Embryonic facial prominence (tissue), 1 donor: ENCODE results near the gene GTF2IRD1.
"Not testable (repeated sequence)": the region's sequence is repeated elsewhere in the genome, so short reads cannot be mapped to it uniquely, and the experiment has no call there.

Experiments
- DNase-seq: peaks from one replicate; pipeline ENCODE4 v3.0.0-alpha.2; 2016; ENCODE audit errors: extremely low spot score

Gene GTF2IRD1

DNA sequence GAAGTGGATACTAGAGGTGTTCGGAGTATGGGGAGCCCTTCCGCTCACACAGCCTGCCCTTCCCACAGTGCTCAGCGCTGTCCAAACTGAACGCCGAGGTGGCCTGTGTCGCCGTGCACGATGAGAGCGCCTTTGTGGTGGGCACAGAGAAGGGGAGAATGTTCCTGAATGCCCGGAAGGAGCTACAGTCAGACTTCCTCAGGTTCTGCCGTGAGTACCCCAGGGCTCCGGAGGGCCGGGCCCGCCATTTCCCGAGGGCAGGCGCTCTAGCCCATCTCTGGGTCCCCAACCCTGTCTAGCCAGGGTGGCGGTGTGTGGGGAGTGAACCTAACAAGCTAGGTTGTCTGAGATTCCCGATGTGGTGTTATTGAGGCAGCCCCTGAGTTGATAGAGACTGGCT is 59.1 kb downstream of the GTF2IRD1 start:
- DNase-seq = no peak

- no peak for DNase-seq
These were observed 60.5 kb downstream of the GTF2IRD1 start for GRCh38 chr7:74514131-74514591.

GRCh38 chr7:74515276-74515675 is 61.6 kb downstream of the GTF2IRD1 start:
- no peak for DNase-seq

DNA sequence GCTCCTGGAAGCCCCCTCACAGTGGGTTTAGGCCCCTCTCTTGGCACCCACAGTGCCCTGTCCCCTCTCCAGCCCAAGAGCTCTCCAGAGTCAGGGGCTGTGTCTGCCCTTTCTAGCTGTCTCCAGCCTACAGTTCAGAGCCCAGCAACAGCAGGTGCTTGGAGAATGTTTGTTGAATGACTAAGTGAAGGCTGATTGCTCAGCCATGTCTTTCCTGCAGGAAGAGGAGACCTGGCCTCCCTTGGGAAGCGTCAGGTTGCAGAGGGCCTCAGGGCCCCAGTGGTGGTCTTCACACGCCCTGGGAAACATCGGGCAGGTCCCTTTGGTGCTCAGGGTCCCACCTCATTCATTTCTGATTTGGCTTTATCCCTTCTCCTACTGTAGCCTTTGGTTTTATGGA is 62.5 kb downstream of the GTF2IRD1 start:
- DNase-seq = no peak

- DNase-seq = no peak
These were observed 64.3 kb downstream of the GTF2IRD1 start for GRCh38 chr7:74518041-74518440.

DNA sequence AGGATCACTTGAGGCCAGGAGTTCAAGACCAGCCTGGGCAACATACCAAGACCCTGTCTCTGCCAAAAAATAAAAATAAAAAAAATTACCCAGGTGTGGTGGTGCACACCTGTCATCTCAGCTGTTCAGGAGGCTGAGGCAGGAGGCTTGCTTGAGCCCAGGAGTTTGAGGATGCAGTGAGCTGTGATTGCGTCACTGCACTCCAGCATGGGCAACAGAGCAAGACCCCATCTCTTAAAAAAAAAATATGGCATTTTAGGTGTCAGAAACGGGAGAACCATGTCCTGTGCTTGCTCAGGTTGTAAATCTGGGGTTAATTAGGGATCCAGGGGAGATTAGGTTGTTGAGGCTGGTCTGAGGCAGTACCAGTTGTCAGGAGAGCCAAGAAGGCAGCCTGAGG is 64.9 kb downstream of the GTF2IRD1 start:
- DNase-seq = no peak

- DNase-seq = no peak
These were observed 65.7 kb downstream of the GTF2IRD1 start for GRCh38 chr7:74519395-74519794.

GRCh38 chr7:74521855-74522254 is 68.1 kb downstream of the GTF2IRD1 start:
- DNase-seq = no peak

DNA sequence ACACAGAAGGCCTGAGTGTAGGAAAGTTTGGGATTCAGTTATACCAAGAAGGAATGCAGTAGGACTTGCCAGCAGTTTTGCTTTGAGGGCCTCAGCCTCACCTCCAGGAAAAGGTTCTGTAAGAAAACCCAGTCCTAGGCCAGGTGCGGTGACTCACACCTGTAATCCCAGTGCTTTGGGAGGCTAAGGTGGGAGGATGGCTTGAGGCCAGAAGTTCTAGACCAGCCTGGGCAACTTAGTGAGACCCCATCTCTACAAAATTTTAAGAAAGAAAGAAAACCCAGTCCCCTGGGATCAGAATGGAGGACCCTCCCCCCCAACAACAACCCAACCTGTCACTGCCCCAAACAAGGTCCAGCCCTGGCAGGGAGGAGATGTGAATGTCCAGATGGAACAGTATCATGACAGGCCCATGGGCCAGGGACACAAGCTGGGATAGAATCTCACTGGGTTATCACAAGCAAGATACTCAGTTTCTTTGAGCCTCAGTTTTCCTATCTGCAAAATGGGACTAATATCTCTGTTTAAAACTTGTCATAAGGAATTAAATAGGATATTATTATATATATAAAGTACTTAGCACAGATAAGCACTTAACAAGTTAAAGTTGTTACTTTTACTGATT is 68.7 kb downstream of the GTF2IRD1 start:
- DNase-seq = no peak

DNA sequence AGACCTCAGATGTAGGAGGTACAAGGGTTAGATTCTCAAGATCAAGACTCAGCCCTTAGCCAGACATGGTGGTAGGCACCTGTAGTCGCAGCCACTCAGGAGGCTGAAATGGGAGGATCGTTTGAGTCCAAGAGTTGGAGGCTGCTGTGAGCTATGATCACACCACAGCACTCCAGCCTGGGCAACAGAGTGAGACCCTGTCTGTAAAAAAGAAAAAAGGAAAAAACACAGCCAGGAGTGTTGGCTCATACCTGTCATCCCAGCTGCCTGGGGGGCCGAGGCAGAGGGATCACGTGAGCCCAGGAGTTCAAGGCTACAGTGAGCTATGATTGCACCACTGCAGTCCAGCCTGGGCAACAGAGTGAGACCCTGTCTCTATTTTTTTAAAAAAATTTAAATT is 69.3 kb downstream of the GTF2IRD1 start:
- no peak for DNase-seq

- no peak for DNase-seq
These were observed 71.4 kb downstream of the GTF2IRD1 start for GRCh38 chr7:74525140-74525539.

- no peak for DNase-seq
These were observed 72.2 kb downstream of the GTF2IRD1 start for GRCh38 chr7:74525881-74526280.

DNA sequence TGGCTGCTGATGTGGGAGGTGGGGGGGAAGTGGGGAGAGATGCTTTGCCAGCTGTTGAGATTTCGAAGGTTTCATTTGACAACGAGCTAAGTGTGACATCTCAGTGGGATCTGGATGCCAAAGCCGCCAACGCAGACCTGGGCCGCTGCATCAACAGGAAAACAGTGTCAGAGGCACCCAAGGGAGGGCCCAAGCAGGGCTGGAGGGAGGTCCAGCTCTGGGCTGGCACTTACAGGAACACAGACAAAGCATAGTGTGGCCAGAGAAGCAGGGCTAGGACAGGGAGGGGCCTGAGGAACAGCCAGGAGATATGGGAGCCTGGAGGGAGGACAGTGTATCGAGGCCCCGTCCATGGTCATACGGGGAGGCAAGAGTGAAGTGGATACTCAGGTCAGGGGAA is 73.1 kb downstream of the GTF2IRD1 start:
- DNase-seq = no peak

GRCh38 chr7:74527842-74528241 is 74.1 kb downstream of the GTF2IRD1 start:
- DNase-seq = no peak

DNA sequence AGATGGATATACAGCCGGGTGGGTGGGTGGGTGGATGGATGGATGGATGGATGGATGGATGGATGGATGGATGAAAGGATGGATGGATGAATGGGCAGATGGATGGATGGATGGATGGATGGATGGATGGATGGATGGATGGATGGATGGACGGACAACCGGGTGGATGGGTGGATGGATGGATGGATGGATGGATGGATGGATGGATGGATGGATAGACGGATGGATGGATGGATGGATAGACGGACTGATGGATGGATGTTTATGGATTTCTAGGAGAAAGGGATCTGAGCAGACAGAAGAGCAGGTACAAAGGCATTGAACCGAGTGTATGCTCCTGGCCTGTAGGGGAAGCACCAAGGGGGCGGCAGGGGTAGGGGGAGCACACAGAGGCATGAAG is 75.1 kb downstream of the GTF2IRD1 start:
- DNase-seq = not testable (repeated sequence)

- DNase-seq = no peak
These were observed 82.2 kb downstream of the GTF2IRD1 start for GRCh38 chr7:74535951-74536356.

DNA sequence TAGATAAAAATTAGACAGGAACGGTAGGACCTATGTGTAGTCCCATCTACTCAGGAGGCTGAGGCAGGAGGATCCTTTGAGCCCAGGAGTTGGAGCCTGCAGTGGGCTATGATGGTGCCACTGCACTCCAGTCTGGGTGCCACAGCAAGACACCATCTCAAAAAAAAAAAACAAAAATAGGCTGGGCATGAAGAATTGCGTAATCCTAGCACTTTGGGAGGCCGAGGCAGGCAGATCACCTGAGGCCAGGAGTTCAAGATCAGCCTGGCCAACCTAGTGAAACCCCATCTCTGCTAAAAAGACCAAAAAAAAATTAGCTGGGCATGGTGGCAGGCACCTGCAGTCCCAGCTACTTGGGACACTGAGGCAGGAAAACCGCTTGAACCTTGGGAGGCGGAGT is 88.2 kb downstream of the GTF2IRD1 start:
- DNase-seq = not testable (repeated sequence)

DNA sequence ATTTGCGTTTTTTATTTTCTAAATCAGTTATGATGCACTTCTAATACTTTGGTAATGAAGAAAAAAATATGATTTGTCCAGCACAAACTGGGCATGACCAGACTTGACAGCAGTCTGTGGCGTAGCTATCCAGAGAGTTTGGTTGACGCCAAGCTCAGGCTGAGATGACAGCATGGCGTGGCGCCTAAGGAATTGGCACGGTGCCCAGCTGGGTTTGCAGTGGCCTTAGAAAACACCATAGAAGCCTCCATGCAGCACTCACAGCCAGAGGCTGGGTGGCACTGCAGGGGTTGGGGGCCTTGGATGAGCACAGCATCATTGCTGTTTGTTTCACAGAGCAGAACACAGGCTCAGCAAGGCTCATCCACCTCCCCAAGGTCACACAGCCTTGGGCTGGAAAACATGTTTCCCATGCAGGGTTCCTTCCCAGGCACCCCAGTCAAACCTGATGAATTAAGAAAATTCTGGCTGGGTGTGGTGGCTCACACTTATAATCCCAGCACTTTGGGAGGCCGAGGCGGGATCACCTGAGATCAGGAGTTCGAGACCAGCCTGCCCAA is 88.9 kb downstream of the GTF2IRD1 start:
- no peak for DNase-seq

DNA sequence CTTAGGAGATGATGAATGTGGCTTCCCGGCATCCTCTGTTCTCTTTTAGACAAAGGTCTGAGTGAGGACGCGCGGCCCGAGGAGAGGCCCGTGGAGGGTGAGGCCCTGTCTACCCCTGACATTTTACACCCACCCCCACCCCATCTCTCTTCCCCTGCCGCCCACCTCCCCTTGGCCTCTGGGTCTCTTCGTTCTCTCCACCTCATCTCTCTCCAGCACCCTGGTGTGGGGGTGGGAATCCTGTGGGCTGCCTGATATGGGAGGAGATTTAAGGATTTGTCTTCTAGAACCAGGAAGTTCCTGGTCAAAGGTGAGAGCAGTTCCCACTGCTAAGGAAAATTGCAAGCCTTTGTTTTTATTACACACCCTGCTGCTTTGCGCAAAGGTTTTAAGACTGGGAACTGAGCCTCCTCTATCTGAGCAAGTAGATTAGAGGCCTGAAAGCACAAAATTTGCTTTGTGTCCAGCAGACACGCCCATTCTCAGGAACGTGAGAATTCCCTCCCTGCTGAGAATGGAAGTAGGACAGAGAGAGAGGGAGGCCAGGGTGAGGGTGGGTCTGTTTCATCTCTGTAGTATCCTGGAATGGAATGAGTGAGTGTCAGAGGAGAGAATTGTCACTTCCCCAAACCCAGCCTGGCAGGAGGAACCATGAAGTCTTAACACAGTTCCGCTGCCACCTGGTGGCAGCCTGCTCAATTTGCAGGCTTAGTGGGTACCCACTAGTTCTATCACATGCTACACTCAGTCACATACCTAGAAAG is 91.2 kb downstream of the GTF2IRD1 start:
- DNase-seq = no peak

- no peak for DNase-seq
These were observed 92.2 kb downstream of the GTF2IRD1 start for GRCh38 chr7:74545921-74546320.

DNA sequence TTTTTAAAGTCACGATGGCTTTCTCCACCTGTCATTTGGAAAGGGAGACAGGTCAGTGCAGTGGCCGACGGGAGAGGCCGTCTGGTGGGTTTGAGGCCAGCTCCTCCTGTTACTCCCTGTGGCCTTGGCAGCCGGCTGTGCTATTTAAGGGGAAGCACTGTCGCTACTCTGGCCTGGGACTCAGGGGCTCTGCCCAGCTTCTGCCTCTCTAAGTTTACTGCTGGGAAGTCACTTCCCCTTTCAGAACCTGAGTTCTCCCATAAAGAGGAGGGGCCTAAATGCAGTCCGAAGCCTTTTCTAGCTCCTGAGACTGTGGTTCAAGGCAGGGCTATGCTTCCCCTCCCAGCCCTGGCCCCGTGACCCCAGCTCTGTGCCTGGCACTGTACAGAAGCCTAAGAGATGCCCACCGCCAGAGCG is 99.9 kb downstream of the GTF2IRD1 start:
- DNase-seq = not testable (repeated sequence)

- DNase-seq = no peak
These were observed 100.5 kb downstream of the GTF2IRD1 start for GRCh38 chr7:74554178-74554577.

GRCh38 chr7:74560086-74560719 is 106.5 kb downstream of the GTF2IRD1 start:
- DNase-seq = no peak
